DND-41 (cell line): ENCODE results near the gene NEGR1.

ENCODE experiments used
- CTCF ChIP-seq: IDR thresholded peaks from 2 replicates; pipeline ENCODE4 v1.5.1; 2012; ENCODE audit warnings: borderline replicate concordance, low read length, moderate library complexity, mild to moderate bottlenecking; ENCODE audit not compliant: poor library complexity, severe bottlenecking; ENCODE audit errors: extremely low read depth
- EZH2 ChIP-seq: IDR thresholded peaks from 3 replicates; pipeline ENCODE4 v1.6.1; 2012; ENCODE audit warnings: borderline replicate concordance, low read depth, mild to moderate bottlenecking, moderate library complexity, low read length, inconsistent platforms; ENCODE audit not compliant: severe bottlenecking

GRCh38 chr1:71589005-71589404 lies 693.3 kb downstream of the NEGR1 start:
- TF ChIP-seq EZH2, result no peak
- no peak for TF ChIP-seq CTCF
